ENCODE measurements around the gene GTF2F1. TPM values are rescaled to one million over a fixed set of nuclear protein-coding genes. Genes with fewer than 3 reads are reported as not detected.

The GTF2F1 gene
- total and polyA plus RNA-seq, 10 of the 15 experiments (the other 5 are each of a cell fraction or from before 2014, with no cell fraction given), result 4.5 to 61.7 (median 48.5) TPM

DNA sequence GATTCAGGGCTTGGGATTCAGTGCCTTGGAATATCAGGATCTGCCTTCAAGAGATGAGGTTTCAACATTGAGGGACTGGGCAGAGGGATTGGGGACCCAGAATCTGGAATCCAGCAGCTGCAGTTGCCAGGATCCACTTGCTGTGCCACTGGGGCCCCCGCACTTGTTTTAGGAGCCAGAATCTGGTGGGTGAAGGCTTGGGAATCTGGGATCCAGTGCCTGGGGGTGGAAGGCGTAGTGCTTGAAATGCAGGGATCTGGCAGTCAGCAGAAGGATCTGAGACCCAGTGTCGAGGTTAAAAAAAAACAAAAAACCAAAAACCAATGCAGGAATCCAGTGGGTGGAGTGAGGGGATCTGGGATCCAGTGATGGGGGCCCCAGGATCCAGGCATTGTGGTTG lies 47.9 kb upstream of the GTF2F1 start:
- TF ChIP-seq CTCF (IDR thresholded peaks at IDR 0.05 in 2 of 3, conservative IDR thresholded peaks at IDR 0.05 in 1 of 3; ENCODE audit: control insufficient read depth in 2 of 3, extremely low read depth in 1 of 3, insufficient read depth in 1 of 3, low read depth in 3 of 3, low read length in 3 of 3) (no peak), REST (IDR thresholded peaks at IDR 0.05; ENCODE audit: low read depth, low read length) (no peak), MYC (IDR thresholded peaks at IDR 0.05; ENCODE audit: insufficient read depth, insufficient read length, insufficient replicate concordance, low read length, severe bottlenecking) (no peak), BCL11A (IDR thresholded peaks at IDR 0.05; ENCODE audit: low read depth, low read length) (no peak), ZZZ3 (IDR thresholded peaks at IDR 0.05; ENCODE audit: control insufficient read depth, insufficient read length, low read depth) (no peak), NBN (IDR thresholded peaks at IDR 0.05) (no peak), CHD1 (IDR thresholded peaks at IDR 0.05; ENCODE audit: low read depth, low read length) (no peak), PAX8 (IDR thresholded peaks at IDR 0.05) (no peak), POLR2AphosphoS5 (IDR thresholded peaks at IDR 0.05; ENCODE audit: low read length) (no peak), BACH1 (IDR thresholded peaks at IDR 0.05; ENCODE audit: borderline replicate concordance) (no peak), HSF1 (IDR thresholded peaks at IDR 0.05; ENCODE audit: low read depth, low read length) (no peak), WRNIP1 (IDR thresholded peaks at IDR 0.05; ENCODE audit: borderline replicate concordance, low read depth, low read length) (no peak), IRF4 (IDR thresholded peaks at IDR 0.05; ENCODE audit: low read depth, low read length) (no peak), TARDBP (IDR thresholded peaks at IDR 0.05; ENCODE audit: borderline replicate concordance) (no peak), TCF12 (IDR thresholded peaks at IDR 0.05; ENCODE audit: low read depth, low read length) (no peak), HDGF (IDR thresholded peaks at IDR 0.05) (no peak)
- TF ChIP-seq, protein P1, sequence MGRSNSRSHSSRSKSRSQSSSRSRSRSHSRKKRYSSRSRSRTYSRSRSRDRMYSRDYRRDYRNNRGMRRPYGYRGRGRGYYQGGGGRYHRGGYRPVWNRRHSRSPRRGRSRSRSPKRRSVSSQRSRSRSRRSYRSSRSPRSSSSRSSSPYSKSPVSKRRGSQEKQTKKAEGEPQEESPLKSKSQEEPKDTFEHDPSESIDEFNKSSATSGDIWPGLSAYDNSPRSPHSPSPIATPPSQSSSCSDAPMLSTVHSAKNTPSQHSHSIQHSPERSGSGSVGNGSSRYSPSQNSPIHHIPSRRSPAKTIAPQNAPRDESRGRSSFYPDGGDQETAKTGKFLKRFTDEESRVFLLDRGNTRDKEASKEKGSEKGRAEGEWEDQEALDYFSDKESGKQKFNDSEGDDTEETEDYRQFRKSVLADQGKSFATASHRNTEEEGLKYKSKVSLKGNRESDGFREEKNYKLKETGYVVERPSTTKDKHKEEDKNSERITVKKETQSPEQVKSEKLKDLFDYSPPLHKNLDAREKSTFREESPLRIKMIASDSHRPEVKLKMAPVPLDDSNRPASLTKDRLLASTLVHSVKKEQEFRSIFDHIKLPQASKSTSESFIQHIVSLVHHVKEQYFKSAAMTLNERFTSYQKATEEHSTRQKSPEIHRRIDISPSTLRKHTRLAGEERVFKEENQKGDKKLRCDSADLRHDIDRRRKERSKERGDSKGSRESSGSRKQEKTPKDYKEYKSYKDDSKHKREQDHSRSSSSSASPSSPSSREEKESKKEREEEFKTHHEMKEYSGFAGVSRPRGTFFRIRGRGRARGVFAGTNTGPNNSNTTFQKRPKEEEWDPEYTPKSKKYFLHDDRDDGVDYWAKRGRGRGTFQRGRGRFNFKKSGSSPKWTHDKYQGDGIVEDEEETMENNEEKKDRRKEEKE (IDR thresholded peaks at IDR 0.05), result no peak
- Histone ChIP-seq H3K4me2 (ENCODE audit: control insufficient read depth, insufficient read depth) (no peak overlapping the region), H2AFZ (ENCODE audit: control insufficient read depth, low read depth, low read length) (no peak overlapping the region), H3K4me1 (ENCODE audit: control insufficient read depth, insufficient read depth, low read length) (no peaks in the 10 kb centered on the region), H4K20me1 (ENCODE audit: control insufficient read depth, insufficient read depth) (no peaks in the 10 kb centered on the region), H3K4me3 (no peak overlapping the region), H3K27me3 (replicated peaks in 1 of 2; ENCODE audit: control insufficient read depth in 2 of 2, insufficient read depth in 2 of 2, low read length in 1 of 2) (no peaks in the 10 kb centered on the region), H3K9me3 (replicated peaks; ENCODE audit: control insufficient read depth, insufficient read depth, low read length) (no peaks in the 10 kb centered on the region), H3K79me2 (ENCODE audit: control insufficient read depth, insufficient read depth, low read length) (no peaks in the 10 kb centered on the region), H3K9ac (ENCODE audit: control insufficient read depth, insufficient read depth, low read length) (no peak overlapping the region), H3K36me3 (ENCODE audit: control insufficient read depth in 2 of 2, insufficient read depth in 2 of 2, low read length in 1 of 2) (no peaks in the 10 kb centered on the region; a peak in 1 of 4 replicates), H3K27ac (ENCODE audit: control insufficient read depth, insufficient read depth) (no peak overlapping the region)
- POLR2A ChIA-PET, result no interaction called here
- BruUV-seq (replicated peaks), result no TSS peak
- in situ Hi-C loops (cut with MboI), result no loop called here
- DNase-seq (ENCODE audit: low read depth, low spot score), result no peak
- RAD21 ChIA-PET (ENCODE audit: unreplicated experiment), result no interaction called here
- no peak for FAIRE-seq
- intact Hi-C loops (cut with micrococcal nuclease; ENCODE audit: unreplicated experiment), result no loop called here
- 95% methylated on average over 3 of the region's 3 CpGs for WGBS (ENCODE audit: insufficient coverage, insufficient replicate concordance, low lambda C conversion rate, missing lambda C conversion rate)
- CTCF ChIA-PET, result no interaction called here
- no peak for ATAC-seq
- SMC1A ChIA-PET (ENCODE audit: uncharacterized antibody, unreplicated experiment), result no interaction called here
